GM18870 (cell line): Measurements from ENCODE around the gene CSRP1.
A peak's percentile ranks its signal among the peaks of the same experiment; 100 is the strongest.

Experiments used
- ATAC-seq: cut with Tn5 transposase; IDR thresholded peaks from one replicate; pipeline ENCODE4 v1.9.1; 2021; ENCODE audit warnings: moderate library complexity; ENCODE audit not compliant: unreplicated experiment

Gene CSRP1

DNA sequence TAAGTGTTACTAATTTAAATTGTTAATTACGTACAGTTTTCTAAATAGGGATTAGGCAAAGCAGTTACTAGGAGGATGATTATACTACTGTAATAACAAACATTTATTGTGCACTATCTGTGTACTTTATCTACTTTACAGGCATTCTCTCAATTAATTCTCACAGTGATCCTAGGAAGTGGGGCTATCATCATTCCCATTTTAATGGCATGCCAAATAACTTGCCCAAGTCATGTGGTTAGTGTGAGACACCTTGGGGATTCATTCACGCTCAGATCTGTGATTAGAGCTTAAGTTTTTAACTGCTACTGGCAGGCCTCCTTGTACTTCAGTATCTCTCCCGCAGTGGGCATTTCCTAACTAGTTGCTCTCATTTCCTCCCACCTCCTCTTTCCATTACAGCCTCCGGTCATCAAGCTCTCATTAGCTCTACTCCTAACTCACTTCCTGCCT, 49.4 kb downstream of the CSRP1 start:
- no peak for ATAC-seq

- no peak for ATAC-seq
Measured at GRCh38 chr1:201456499-201457309, 50.2 kb downstream of the CSRP1 start.

GRCh38 chr1:201455098-201455497, 51.8 kb downstream of the CSRP1 start:
- ATAC-seq = no peak

GRCh38 chr1:201454608-201455007, 52.3 kb downstream of the CSRP1 start:
- ATAC-seq = no peak

GRCh38 chr1:201452866-201453265, 54.1 kb downstream of the CSRP1 start:
- no peak for ATAC-seq

DNA sequence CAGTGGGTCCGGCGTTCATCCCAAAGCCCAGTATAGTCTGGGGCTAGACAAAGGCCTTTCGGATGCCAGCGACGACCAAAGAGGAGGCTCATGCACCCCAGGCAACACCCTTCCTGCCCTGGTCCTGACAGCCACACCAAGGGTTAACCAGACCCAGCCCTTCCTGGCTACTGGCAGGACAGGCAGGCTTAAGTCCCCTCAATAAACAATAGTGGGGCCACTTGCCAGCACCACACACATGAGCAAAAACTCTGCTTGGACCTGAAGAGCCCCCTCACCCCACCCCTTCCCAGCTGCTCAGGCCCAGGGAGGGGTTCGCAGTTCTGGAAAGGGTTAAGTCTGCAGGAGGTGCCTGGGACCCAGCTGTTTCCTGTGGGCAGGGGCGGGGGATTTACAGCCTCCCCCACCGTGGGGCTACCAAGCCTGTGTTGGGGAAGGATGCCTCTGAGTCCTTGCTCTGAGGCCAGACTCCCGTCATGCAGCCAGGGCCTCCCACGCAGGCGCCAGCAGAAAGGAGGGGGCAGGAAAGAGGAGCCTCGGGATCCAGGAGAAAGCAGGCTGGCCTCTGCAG, 56.1 kb downstream of the CSRP1 start:
- ATAC-seq = no peak

- ATAC-seq = no peak
Measured at GRCh38 chr1:201448990-201449389, 57.9 kb downstream of the CSRP1 start.

GRCh38 chr1:201447903-201448871, 58.7 kb downstream of the CSRP1 start:
- ATAC-seq = peak; percentile 51

GRCh38 chr1:201445310-201445709, 61.6 kb downstream of the CSRP1 start:
- no peak for ATAC-seq

DNA sequence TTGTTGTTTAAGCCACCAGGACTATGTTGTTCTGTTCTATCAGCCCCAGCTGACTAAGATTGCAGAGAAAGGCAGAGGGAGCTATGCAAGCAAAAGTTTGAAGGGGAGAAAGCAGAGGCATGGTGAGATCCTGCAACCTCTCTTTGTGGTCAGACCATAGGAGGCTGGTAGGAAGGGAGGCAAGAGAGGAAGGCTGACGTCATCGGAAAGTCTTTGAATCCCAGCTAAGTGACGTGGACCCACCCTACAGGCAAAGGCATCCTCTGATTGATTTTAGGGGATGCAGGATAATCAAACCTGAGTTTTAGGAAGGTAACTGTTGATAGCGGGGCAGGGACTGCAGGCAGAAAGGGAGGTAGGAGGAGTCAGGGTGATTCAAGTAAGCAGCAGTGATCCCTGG, 62.1 kb downstream of the CSRP1 start:
- no peak for ATAC-seq

DNA sequence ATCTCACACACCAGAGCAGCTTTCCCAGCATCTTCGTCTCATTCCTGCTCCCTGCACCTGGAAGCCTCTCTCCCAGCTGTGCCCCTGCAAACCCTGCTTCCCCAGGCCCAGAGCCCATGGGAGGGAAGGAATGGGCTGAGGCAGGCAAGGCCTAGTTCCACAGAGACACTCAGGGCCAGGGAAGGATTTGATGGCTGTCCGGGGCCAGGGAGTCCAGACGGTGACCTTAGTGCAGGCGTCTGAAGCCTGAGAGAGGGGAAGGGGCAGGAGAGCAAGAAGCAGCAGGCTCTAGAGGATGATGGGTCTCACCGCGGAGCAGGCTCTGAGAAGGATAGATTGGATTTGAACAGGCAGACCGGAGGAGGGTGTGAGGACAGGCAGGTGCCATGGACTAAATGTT, 63.2 kb downstream of the CSRP1 start:
- no peak for ATAC-seq

DNA sequence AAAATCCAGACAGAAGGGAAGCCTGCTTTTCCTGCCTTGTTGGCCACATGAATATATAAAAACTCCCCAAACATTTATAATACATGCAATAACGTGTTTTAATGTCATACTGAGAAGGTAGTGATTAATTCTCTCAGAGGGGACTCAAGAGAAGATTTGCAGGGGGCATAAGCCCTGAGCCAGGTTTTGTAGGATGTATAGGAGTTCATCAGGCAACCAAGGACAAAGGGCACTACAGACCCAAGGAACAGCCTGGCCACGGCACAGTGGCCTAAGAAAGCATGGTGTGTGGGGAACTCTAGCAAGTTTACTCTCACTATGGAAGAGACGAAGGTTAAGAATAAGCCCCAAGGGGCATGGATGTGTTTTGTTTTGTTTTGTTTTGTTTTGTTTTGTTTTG, 70.0 kb downstream of the CSRP1 start:
- ATAC-seq = no peak

- no peak for ATAC-seq
Measured at GRCh38 chr1:201436393-201436792, 70.5 kb downstream of the CSRP1 start.

GRCh38 chr1:201434266-201434665, 72.7 kb downstream of the CSRP1 start:
- ATAC-seq = no peak

DNA sequence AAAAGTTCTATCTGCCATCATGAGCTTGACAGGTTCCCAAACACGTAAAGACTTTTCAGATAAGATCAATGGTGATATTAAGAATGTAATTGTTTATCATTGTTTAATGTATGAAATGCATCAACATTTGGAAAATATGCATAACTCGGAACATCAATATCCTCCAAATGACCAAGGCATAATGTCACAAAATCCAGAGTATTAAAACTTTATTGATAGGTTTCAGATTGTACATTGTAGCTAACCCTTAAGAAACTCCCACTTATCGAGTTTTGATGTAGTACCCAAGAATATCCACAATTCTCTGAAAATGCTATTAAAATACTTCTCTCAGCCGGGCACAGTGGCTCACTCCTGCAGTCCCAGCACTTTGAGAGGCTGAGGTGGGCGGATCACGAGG, 73.3 kb downstream of the CSRP1 start:
- ATAC-seq = no peak
